ENCODE results near the gene COMMD4.
"Not testable (repeated sequence)": the region's sequence is repeated elsewhere in the genome, so short reads cannot be mapped to it uniquely, and the experiment has no call there.

COMMD4 gene

DNA sequence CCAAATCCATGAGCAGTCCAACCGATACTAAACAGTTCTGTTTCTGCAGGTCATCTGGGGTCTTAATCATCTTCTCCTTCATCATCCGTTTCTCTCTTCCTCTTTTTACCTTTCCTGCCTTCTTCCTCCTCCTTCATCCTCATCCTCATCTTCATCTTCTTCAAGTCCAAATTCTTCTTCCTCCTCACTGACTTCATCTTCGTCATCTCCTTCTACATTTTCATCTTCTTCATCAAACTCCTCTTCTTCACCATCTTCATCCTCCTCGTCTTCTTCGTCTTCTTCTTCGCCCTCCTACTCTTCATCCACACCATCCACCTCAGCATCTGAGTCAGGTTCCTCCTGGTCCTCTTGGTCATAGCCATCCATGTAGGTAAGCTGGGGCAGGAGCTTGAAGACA lies 14.2 kb upstream of the COMMD4 start:
- Mint-ChIP-seq H3K36me3 (no peaks in the 10 kb centered on the region), H3K27ac (no peak overlapping the region), H3K4me3 (no peak overlapping the region), H3K4me1 (no peaks in the 10 kb centered on the region), H3K9me3 (no peaks in the 10 kb centered on the region)
- DNase-seq (ENCODE audit: low spot score in 2 of 2) (no peak), ATAC-seq (no peak)

DNA sequence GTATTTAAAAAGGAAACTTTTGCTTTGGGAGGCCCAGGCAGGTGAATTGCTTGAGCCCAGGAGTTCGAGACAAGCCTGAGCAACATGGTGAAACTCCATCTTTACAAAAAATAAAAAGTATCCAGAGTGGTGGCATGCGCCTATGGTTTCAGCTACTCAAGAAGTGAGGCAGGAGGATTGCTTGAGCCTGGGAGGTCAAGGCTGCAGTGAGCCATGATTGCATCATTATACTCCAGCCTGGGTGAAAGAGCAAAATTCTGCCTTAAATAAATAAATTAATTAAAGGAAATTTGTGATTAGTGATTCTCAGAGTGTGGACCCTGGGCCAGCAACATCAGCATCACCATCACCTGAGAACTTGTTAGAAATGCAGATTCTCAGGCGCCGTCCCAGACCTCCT lies 9.9 kb upstream of the COMMD4 start:
- no peaks in the 10 kb centered on the region for H3K4me1 Mint-ChIP-seq
- DNase-seq (ENCODE audit: low spot score in 2 of 2): no peak
- no peak overlapping the region for H3K4me3 Mint-ChIP-seq
- no peaks in the 10 kb centered on the region for H3K36me3 Mint-ChIP-seq
- H3K27ac Mint-ChIP-seq: no peak overlapping the region
- no peaks in the 10 kb centered on the region for H3K9me3 Mint-ChIP-seq
- ATAC-seq: no peak

DNA sequence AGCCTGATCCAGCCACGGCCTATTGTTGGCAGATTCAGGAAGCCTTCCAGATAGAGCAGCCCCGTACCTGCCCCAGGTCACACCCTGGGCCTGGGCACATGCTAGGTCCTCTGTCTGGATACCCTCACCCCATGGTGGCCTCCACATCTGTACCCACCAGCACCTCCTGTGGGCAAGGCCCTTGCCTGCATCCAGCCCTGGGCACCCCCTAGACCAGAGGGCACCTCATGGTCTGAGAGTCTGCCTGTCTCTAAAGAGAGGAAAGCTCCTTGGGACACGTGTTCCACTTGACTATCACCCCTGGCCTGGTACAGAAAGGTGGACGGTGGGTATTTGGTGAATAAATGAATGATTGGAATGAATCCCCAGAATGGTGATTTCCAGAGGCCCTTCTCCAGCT lies 8.9 kb upstream of the COMMD4 start:
- no peak for ATAC-seq
- H3K4me1 Mint-ChIP-seq: no peaks in the 10 kb centered on the region
- DNase-seq (ENCODE audit: low spot score in 2 of 2): no peak
- no peak overlapping the region for H3K4me3 Mint-ChIP-seq
- peak overlapping the region; percentile 10 for H3K27ac Mint-ChIP-seq
- no peaks in the 10 kb centered on the region for H3K9me3 Mint-ChIP-seq
- H3K36me3 Mint-ChIP-seq: no peaks in the 10 kb centered on the region

DNA sequence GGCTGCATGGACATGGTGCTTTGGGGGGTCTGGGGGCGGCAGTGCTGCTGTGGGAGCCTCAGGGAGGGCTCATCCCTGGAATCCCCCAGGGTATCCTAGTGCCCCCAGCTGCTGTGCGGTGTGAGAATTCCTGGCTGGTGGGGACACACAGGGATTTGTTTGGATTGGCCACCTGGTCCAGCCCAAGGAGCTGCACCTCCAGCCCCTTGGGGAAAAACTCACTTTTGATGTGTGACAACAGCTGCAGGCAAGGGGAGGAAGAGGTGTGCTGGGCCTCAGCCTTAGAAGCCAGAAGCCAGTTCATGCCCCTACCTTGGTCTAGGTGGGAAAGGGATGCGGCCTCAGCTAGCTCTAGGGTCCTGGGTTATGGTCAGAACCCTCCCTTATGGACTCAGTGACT lies 8.4 kb upstream of the COMMD4 start:
- Mint-ChIP-seq H3K27ac (peak overlapping the region; percentile 44), H3K4me3 (no peak overlapping the region), H3K4me1 (no peaks in the 10 kb centered on the region), H3K9me3 (no peaks in the 10 kb centered on the region), H3K36me3 (no peaks in the 10 kb centered on the region)
- no peak for ATAC-seq
- DNase-seq (ENCODE audit: low spot score in 2 of 2): no peak

DNA sequence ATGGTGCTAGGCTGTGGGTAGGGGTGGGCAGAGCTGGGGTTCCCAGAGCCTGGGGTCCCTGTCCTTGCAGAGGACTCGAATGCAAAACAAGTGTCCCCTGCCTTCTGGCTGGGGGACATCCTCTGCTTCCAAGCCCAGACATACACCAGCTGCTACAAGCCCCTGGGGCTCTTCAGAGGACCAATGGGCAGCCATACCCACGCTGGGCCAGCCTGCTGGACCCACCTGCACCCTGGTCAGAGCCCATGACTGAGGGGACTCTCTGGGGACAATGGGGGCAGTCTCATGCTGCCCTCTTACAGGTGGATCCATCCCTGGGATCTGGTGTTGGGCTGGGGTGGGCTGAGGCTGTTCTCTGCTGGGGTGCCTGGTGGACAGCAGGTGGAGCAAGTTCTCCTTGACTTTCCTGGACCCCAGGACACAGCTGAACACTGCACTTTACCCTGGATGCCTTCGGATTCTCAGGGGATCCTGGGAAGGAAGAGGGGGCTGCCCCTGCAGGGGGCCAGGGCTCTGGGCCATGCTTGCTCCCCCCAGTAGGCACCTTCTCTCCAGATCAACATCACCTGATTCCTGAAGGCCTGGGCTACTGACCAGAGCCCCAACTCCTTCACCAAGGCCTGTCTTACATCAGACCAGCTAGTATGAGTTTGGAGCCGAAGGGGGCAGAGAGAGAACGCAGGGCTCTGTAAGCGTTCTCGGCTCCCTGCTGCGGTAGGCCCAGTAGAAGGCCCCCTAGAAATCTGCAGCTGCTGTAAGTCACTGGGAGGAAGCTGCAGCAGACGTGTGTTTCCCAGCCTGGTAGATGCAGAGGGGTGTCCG lies 7.2 kb upstream of the COMMD4 start:
- Mint-ChIP-seq H3K4me3 (no peak overlapping the region), H3K27ac (peak overlapping the region; percentile 44), H3K4me1 (no peaks in the 10 kb centered on the region), H3K36me3 (no peaks in the 10 kb centered on the region), H3K9me3 (no peaks in the 10 kb centered on the region)
- ATAC-seq: no peak
- no peak for DNase-seq (ENCODE audit: low spot score in 2 of 2)

DNA sequence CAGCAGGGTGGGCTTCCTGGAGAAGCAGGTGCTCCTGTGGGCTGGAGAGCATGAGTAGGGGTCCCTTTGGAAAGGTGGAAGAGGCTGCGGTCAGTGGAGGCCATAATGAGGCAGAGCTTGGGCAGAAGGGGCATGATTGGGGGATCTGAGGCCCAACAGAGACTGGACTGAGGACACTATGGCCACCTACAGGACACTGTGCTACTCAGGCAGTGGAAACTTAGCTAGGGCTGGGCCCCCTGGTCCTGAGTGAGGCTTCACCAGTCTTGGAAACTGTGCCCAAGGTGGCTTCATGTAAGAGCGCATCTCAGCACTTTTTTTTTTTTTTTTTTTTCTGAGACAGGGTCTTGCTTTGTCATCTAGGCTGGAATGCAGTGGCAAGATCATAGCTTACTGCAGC lies 6.3 kb upstream of the COMMD4 start:
- Mint-ChIP-seq H3K4me1 (no peaks in the 10 kb centered on the region), H3K36me3 (no peaks in the 10 kb centered on the region), H3K27ac (no peak overlapping the region), H3K9me3 (no peaks in the 10 kb centered on the region), H3K4me3 (no peak overlapping the region)
- ATAC-seq (no peak), DNase-seq (ENCODE audit: low spot score in 2 of 2) (no peak)

GRCh38 chr15:75332093-75332492 lies 3.8 kb upstream of the COMMD4 start:
- not testable (repeated sequence) for DNase-seq (ENCODE audit: low spot score in 2 of 2); H3K36me3 Mint-ChIP-seq; H3K27ac Mint-ChIP-seq; H3K9me3 Mint-ChIP-seq; ATAC-seq; H3K4me3 Mint-ChIP-seq
- H3K4me1 Mint-ChIP-seq: peaks cover 20% of the 10 kb centered on the region

GRCh38 chr15:75333654-75334419 lies 2.0 kb upstream of the COMMD4 start:
- H3K27ac Mint-ChIP-seq, H3K4me3 Mint-ChIP-seq, ATAC-seq: not testable (repeated sequence)

GRCh38 chr15:75335313-75335704 lies 554 bp upstream of the COMMD4 start:
- peak overlapping the region; percentile 95 for H3K4me3 Mint-ChIP-seq
- H3K9me3 Mint-ChIP-seq: no peaks in the 10 kb centered on the region
- H3K36me3 Mint-ChIP-seq: peaks cover 13% of the 10 kb centered on the region
- DNase-seq (ENCODE audit: low spot score in 2 of 2): no peak
- H3K27ac Mint-ChIP-seq: peak overlapping the region; percentile 99
- no peak for ATAC-seq
- H3K4me1 Mint-ChIP-seq: peaks cover 20% of the 10 kb centered on the region

More at GRCh38 chr15:75333654-75334419, 2.0 kb upstream of the COMMD4 start:
- not testable (repeated sequence) for H3K9me3 Mint-ChIP-seq; H3K36me3 Mint-ChIP-seq; DNase-seq (ENCODE audit: low spot score in 2 of 2)
- peaks cover 20% of the 10 kb centered on the region for H3K4me1 Mint-ChIP-seq

DNA sequence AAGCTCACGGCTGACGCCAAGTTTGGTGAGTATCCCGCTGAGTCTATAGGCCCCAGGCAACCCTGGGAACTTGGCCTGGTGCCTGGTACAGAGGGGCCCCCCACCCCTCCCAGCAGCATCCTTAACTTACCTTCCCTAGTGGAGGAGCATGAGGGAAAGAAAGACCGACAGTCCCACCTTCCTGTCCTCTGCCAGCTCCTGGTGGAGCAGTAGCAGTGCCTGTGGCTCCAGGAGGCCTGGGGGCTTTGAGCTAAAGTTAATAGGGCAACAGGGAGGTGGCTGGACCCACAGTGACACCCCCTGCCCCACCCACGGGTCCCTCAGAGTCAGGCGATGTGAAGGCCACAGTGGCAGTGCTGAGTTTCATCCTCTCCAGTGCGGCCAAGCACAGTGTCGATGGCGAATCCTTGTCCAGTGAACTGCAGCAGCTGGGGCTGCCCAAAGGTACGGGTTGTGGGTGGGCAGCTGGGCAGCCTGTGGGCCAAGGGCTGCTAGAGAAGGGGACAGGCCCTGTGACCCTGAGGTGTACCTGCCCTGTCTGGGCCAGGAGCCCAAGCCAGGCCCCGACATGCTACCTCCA lies 2.9 kb downstream of the COMMD4 start:
- Mint-ChIP-seq H3K27ac (peak overlapping the region; percentile 10), H3K9me3 (no peaks in the 10 kb centered on the region), H3K36me3 (peaks cover 18% of the 10 kb centered on the region), H3K4me1 (peaks cover 20% of the 10 kb centered on the region), H3K4me3 (no peak overlapping the region)
- DNase-seq (ENCODE audit: low spot score in 2 of 2) (no peak), ATAC-seq (no peak)

DNA sequence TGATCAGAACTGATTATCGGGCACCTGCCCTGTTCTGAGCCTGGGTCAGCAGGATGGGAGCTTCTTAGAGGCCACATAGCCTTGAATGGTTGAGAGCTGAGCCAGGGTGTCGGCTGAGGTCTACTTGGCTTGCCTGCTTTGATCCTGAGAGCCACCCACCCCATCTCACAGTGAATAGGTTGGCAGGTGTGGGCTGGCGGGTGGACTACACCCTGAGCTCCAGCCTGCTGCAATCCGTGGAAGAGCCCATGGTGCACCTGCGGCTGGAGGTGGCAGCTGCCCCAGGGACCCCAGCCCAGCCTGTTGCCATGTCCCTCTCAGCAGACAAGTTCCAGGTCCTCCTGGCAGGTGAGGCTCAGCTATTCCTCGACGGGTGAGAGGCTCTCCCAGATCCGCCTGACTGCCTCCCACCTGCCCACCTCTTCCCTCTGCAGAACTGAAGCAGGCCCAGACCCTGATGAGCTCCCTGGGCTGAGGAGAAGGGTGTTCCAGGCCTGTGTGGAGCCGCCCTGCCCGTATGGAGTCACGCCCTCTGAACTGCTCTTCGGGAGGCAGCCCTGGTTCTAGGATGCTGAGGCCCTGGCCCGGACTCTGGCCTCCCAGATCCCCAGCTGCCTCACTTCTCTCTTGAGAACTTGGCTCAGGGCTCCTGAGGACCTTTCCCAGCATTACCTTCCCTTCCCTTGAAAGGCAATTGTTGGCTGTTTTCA lies 3.8 kb downstream of the COMMD4 start:
- Mint-ChIP-seq H3K27ac (peak overlapping the region; percentile 32), H3K36me3 (peaks cover 18% of the 10 kb centered on the region), H3K4me3 (no peak overlapping the region), H3K9me3 (no peaks in the 10 kb centered on the region), H3K4me1 (peaks cover 20% of the 10 kb centered on the region)
- ATAC-seq (no peak), DNase-seq (ENCODE audit: low spot score in 2 of 2) (no peak)

DNA sequence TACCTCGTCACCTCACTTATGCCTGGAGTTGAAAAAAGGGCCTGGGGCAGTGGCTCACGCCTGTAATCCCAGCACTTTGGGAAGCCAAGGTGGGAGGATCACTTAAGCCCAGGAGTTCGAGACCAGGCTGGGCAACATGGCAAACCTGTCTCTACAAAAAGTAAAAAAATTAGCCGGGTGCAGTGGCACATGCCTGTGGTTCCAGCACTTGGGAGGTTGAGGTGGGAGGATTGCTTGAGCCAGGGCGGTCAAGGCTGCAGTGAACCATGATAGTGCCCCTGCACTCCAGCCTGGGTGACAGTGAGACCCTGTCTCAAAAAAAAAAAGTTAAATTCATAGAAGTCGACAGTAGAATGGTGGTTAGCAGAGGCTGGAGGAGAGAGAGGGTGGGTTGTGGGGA lies 6.4 kb downstream of the COMMD4 start:
- Mint-ChIP-seq H3K4me1 (peaks cover 6% of the 10 kb centered on the region), H3K27ac (no peak overlapping the region), H3K36me3 (peaks cover 13% of the 10 kb centered on the region), H3K9me3 (no peaks in the 10 kb centered on the region), H3K4me3 (no peak overlapping the region)
- DNase-seq (ENCODE audit: low spot score in 2 of 2): no peak
- no peak for ATAC-seq

- H3K4me1 Mint-ChIP-seq: peaks cover 18% of the 10 kb centered on the region
- H3K27ac Mint-ChIP-seq, H3K4me3 Mint-ChIP-seq: not testable (repeated sequence)
These were observed 8.1 kb downstream of the COMMD4 start for GRCh38 chr15:75343953-75344352.

DNA sequence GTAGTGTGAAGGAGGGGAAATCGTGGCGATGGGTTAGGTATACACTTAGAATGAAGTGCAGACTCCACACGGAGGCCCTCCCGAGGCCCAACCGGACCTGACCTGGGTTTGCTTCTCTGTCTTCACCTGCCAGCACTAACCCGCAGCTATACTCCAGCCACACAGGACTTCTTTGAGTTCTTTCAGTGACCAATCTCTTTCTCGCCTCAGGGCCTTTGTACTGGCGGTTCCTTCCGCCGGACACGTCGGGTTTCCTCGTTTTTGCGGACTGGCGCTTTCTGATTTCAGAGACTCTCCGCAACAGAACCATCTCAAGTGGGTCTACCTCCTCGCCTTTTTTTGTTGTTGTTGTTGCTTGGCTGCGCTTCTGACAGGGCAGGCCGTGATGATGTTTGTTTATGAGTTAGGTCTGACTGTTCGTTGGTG lies 10.9 kb downstream of the COMMD4 start, which contains the start of gene NEIL1:
Gene NEIL1 (plus strand): TSS at position 244 of the 426 bp plus-strand sequence. CDS start 1,867 bp downstream, outside the sequence.
- Mint-ChIP-seq H3K27ac (peak within 1 kb of the TSS; percentile 81), H3K4me1 (peaks cover 39% of the 10 kb centered on the region), H3K36me3 (peaks cover 19% of the 10 kb centered on the region), H3K4me3 (peak within 1 kb of the TSS; percentile 81), H3K9me3 (peaks cover 4% of the 10 kb centered on the region)
- DNase-seq (ENCODE audit: low spot score in 2 of 2): no peak
- ATAC-seq: no peak

More at GRCh38 chr15:75343953-75344352, 8.1 kb downstream of the COMMD4 start:
- not testable (repeated sequence) for ATAC-seq; H3K9me3 Mint-ChIP-seq; DNase-seq (ENCODE audit: low spot score in 2 of 2)
- H3K36me3 Mint-ChIP-seq: peaks cover 18% of the 10 kb centered on the region
